Measurements from ENCODE around the gene MEOX2.

The MEOX2 gene

DNA sequence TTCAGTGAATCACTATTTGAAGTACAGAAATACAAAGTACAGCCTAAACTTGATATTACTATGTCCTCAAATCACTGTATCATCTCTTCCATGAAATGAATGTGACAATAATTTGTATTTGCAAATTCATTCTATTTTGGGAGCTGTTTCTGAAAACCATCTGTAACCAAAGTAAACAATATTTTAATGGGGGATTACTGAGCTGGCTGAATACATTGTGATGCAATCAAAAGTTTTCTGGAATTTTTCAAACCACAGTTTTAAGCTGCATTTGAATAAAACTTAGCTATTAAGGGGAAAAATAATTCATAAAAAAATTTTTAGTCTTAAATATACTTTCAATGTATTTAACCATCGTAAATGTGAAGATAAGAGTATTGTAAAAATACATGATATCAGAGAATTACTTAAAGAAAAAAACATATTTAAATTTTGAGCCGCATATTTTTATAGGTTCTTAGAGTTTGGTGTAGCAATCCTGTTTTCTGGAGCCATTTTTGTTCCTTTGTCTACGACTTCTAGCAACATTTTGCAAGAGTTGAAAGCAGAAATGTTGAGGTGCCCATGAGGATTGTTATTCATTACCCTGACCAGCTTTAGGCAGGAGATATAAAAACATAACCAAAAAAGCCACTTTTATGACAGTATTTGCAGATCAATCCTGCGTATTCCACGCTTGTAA, 78.8 kb downstream of the MEOX2 start:
- DNase-seq, result no peak

GRCh38 chr7:15606561-15606960, 79.9 kb downstream of the MEOX2 start:
- no peak for DNase-seq

DNA sequence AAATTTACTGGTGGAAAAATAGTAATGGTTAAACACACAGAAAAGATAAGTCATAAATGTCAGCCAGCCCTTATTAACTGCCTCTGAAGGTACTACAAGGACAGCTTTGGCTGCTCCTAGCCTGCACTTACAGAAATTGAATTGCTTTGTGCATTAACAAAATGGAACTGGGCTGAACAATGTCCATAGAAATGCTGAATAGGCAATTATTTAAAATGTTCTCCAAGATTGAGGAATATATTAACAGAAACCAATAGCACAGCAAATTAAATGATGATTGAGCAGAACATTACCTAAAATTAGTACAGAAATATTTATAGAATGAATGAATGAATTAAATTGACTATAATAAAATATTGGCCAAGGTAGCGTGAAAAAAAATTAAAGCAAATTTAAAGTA, 82.3 kb downstream of the MEOX2 start:
- no peak for DNase-seq

DNA sequence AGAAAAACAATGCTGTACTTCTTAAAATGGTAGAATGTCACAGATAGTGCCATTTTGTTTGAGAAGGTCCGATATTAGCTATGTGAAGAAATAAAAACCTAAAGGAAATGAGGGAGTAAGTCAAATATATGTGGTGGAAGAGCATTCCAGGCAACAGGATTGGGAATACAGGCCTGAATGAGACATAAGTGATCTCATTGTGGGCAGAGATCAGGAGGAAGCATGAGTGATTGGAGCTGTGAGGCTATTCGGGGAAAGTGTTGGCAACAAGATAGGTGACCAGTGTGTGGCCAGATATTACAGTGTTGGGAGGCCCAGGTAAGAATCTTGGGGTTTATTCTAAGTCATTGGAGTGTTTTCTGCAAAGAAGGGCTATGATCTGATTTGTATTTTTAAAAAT, 83.4 kb downstream of the MEOX2 start:
- no peak for DNase-seq

GRCh38 chr7:15602236-15602635, 84.2 kb downstream of the MEOX2 start:
- peak; percentile 32 for DNase-seq

GRCh38 chr7:15601175-15601574, 85.3 kb downstream of the MEOX2 start:
- no peak for DNase-seq

DNA sequence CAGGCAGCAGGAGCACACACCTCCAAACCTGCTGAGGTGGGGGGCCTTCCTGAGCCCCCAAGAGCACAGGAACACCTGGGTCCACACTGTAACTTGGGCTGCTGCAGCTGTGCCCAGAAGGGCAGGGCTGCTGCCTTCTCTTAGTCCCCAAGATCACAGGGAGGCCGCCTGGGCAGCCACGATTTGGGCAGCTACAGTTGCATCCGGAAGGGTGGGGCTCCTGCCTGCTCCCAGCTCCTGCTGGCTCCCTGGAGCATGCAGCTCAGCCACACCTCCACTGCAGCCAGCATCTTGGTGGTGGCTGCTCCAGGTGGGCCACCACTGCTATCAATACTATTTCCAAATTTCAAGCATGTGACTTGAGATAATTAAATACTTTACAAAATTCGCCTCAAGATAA, 86.2 kb downstream of the MEOX2 start:
- DNase-seq, result no peak

DNA sequence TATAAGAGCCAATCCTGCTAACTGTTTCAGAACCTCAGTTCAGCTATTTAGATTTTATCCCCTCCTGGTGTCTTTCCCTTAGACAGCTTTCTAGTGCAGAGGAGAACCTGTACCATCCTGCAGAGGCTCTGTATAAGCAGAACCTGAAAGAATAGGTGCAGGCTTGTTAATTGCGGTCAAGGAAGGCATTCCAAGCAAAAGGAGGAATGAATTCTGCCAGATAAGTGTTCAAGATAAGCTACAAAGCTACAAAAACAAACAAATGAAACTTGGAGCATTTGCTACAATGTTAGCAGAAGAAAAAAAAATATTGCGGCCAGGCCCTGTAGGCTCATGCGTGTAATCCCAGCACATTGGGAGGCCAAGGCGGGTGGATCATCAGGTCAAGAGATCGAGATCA, 92.0 kb downstream of the MEOX2 start:
- DNase-seq, result no peak

GRCh38 chr7:15593382-15593781, 93.1 kb downstream of the MEOX2 start:
- DNase-seq, result no peak

GRCh38 chr7:15586266-15586665, 100.2 kb downstream of the MEOX2 start:
- no peak for DNase-seq

- DNase-seq, result no peak
These were observed 101.9 kb downstream of the MEOX2 start for GRCh38 chr7:15584575-15584974.

DNA sequence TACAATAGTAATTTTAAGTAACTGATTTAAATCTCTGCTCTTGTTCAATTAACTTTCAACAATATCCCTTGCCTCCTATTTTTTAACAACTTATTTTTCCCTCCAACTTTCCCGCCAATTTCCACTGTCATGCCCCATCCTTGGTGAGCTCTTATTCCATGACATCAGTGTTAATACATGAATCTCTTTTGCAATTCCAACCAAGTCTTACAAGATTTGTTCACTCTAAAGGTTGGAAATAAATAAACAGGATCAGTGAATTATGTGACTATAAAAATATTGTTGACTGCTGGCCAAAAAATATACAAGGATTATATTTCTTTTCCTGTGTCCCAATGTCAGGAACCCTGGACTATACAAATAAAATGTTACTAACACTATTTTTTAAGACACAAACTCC, 103.7 kb downstream of the MEOX2 start:
- DNase-seq, result no peak

DNA sequence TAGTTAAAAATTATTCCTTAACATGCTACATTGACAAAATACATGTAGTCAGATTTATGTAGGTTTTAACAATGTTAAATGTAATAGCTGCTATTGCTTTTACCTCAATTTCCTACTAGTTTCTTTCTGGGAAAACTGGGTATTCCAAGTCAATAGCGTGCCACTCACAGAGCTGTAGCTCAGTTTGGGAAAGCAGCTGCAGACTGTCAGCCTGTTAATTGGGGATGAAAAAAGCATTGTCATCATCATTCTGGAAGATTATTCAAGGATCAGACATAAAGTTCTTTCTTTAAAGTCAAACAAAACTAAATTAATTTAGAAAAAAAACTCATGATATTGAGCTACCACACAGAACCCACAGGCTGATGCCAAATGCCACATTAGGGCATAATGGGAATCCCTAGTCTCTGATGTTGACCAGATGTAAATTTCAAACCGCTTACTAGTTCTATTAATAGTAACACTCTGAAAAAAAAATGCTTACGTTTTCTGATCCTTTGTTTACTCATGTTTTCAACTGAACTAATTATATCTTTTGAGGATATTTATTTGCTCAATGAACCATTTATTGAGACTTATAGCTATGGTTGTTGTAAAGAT, 105.0 kb downstream of the MEOX2 start:
- DNase-seq, result no peak

GRCh38 chr7:15580604-15581351, 105.7 kb downstream of the MEOX2 start:
- DNase-seq, result no peak

DNA sequence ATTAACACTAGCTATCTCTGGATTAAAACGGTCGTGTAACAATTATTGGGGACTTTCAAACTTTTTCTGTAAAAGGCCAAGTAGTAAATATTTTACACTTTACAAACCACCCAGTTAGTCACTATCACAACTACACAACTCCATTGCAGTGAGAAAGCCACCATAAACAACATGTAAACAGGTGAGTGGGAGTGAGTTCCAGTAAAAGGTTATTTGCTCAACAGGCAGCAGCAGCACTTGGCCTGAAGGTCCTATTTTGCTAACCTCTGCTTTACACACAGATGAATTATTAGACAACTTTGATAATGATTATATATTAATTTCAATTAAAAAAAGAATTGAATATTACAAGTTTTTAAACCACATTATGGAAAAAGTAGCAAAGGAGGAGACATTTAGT, 108.9 kb downstream of the MEOX2 start:
- no peak for DNase-seq

DNA sequence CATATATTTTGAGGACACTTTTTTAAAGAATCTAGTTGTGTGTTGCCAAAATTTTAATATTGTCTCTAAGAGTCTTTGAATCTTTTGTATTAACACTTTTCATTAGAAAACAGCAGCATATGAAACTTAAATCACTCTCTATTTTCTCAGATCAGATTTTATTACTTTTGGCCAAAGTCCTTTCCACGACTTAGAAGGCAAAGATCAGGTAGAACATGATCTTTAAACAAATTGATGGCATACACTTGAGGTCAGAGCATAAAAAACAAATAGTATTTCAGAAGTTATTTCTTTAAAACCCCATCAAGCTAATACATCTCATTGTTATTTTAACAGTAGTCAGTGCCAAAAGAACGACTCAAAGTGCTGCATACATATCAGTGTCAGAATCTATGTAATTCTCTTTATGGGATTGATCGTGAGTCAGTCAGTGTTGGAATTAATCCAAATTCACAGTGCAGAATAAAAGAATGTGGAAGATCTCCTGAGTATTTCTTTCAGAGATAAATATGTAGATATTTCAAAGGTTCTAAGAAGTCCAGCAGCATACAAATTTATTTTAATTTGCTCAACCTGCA, 115.1 kb downstream of the MEOX2 start:
- DNase-seq, result no peak

DNA sequence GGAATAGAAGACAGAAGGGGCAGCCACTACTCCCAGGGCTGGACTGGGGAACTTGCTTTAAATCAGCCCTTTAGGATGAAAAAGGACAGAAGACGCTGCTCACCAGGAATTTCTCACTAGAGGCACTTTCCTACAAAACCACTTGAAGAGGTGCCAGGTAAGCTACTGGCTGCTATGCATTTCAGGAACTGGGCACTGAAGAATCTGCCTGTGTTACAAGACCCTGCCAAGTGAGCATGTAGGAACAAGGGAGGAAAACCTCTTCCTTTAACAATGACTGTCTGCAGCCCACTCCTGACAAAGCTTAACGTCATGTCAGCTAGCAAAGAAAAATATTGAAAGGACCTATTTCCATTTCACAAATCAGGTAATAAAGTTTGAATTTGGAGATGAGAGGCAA, 118.8 kb downstream of the MEOX2 start:
- DNase-seq, result no peak

GRCh38 chr7:15567036-15567435, 119.4 kb downstream of the MEOX2 start:
- DNase-seq, result no peak

DNA sequence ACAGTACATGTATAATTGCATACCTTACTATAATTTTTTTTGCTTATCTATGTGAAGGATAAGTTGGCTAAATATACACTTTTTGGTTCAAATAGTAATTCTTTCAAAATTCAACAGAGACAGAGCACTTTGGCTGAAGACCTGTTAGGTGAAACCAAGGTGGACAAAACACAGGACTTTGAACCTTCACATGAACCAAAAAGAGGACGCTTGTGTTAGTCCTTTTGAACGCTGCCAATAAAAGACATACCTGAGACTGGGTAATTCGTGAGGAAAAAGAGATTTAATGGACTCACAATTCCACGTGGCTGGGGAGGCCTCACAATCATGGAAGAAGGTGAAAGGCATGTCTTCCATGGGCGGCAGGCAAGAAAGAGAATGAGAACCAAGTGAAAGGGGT, 120.0 kb downstream of the MEOX2 start:
- no peak for DNase-seq

DNA sequence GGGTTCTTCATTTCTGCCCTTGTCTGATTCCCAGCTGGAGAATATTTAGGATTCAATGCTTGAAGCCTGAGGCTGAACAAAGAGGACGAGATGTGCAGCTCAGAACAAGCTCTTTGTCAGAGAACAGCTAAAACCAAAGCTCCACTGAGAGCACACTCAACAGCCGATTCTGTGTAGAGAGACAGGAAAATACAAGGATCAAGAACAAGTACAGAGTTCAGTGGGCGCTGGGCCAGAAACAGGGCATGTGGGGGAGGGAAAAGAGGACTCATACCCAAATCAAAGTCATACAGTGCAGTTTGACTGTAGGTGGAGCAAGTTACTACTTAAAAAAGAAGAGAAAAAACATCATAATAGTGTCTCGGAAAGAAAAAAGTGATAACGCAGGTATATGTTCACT, 124.6 kb downstream of the MEOX2 start, which contains the start of gene AGMO:
Gene AGMO, minus strand, starts transcription at position 181 of the 400 bp plus-strand sequence.
- DNase-seq, result peak; percentile 19
